Subcutaneous adipose tissue (tissue), 4 donors: ENCODE measurements around the gene ENOX1. TPM values are rescaled to one million over a fixed set of nuclear protein-coding genes. Genes with fewer than 3 reads are reported as not detected.

Source experiments
- CTCF ChIP-seq: fragments of 450-650 bp; IDR thresholded peaks from one replicate; pipeline ENCODE4 v1.5.1; 2016; ENCODE audit warnings: low read depth, mild to moderate bottlenecking, control low read depth, antibody characterized with exemption, moderate library complexity
- total RNA-seq, 4 donors: library from RNA; depleted of rRNA; stranded (reverse); fragments of >200 nt; gene quantifications; one replicate each; pipeline ENCODE4 v1.1.0, GENCODE V29; 2016

ENOX1 gene
- total RNA-seq, 4 donors from 2014 or later, result 0.66 to 4.7 (median 2.1) TPM

- no peak for TF ChIP-seq CTCF
Measured at GRCh38 chr13:43383498-43384165, 403.1 kb downstream of the ENOX1 start.

GRCh38 chr13:43379738-43380137 is 407.0 kb downstream of the ENOX1 start:
- TF ChIP-seq CTCF, result no peak

GRCh38 chr13:43377973-43378372 is 408.8 kb downstream of the ENOX1 start:
- TF ChIP-seq CTCF, result no peak

- TF ChIP-seq CTCF, result no peak
Measured at GRCh38 chr13:43377149-43377548, 409.6 kb downstream of the ENOX1 start.

- no peak for TF ChIP-seq CTCF
Measured at GRCh38 chr13:43376596-43376995, 410.2 kb downstream of the ENOX1 start.

GRCh38 chr13:43375797-43376465 is 410.8 kb downstream of the ENOX1 start:
- no peak for TF ChIP-seq CTCF

- no peak for TF ChIP-seq CTCF
Measured at GRCh38 chr13:43374621-43375020, 412.2 kb downstream of the ENOX1 start.
